ENCODE measurements around the gene RPS6KA1. TPM values are rescaled to one million over a fixed set of nuclear protein-coding genes. Genes with fewer than 3 reads are reported as not detected.

The RPS6KA1 gene
- total and polyA plus RNA-seq, 2 of the 13 experiments (the other 11 are each of a cell fraction or from before 2014, with no cell fraction given), result 19.6 to 24.2 TPM

DNA sequence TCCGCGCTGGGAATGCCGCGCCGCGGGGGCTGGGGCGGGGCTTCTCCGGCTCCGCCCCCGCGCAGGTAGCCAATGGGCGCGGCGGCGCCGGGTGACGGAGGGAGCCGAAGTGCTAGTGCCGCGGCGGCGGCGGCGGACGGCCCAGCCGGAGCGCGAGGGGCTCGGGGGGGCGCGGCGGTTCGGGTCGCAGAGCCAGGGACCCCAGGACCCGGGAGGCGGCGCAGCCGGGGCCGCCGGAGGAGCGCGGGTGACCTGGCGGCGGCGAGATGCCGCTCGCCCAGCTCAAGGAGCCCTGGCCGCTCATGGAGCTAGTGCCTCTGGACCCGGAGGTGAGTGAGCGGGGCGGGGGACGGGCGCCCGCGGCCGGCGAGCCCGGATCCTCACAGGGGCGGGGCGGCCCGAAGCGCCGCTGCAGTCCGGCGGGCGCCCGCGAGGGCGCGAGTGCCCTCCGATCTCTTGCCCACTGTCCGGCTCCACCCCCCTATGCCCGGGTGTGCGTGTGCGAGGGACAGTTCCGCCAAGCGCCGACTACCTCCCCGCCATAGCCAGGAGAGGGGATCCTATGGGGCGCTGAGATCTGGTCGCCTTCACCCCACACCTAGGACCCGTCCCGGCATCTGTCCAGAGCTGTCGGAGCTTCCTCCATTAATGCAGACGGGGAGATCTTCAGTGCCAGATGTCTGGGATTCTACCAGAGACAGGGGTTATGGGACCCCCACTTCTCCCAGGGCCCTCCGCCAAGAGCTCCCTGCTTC, at the start of gene RPS6KA1 (continued):
- TF ChIP-seq HNF1B (CRISPR knock-in tag; IDR thresholded peaks at IDR 0.05) (0 out of 2 replicates have a peak, but pooled peaks have one; percentile 42), BORCS8-MEF2B (CRISPR knock-in tag; IDR thresholded peaks at IDR 0.05) (no peak), ZNF704 (CRISPR knock-in tag; IDR thresholded peaks at IDR 0.05; ENCODE audit: borderline replicate concordance) (no peak), GABPB1 (CRISPR knock-in tag; IDR thresholded peaks at IDR 0.05) (peak; percentile 8; the same call in 1 of the 2 replicates), ZNF777 (CRISPR knock-in tag; IDR thresholded peaks at IDR 0.05) (peak; percentile 77), ZBTB33 (CRISPR knock-in tag; IDR thresholded peaks at IDR 0.05) (no peak), TEAD2 (CRISPR knock-in tag; IDR thresholded peaks at IDR 0.05) (no peak), SMARCE1 (IDR thresholded peaks at IDR 0.05; ENCODE audit: borderline replicate concordance) (no peak), SETDB1 (CRISPR knock-in tag; IDR thresholded peaks at IDR 0.05; ENCODE audit: borderline replicate concordance) (no peak), UBTF (CRISPR knock-in tag; IDR thresholded peaks at IDR 0.05) (no peak), CBX1 (IDR thresholded peaks at IDR 0.05; ENCODE audit: low read depth) (no peak), NFKB2 (CRISPR knock-in tag; IDR thresholded peaks at IDR 0.05; ENCODE audit: borderline replicate concordance) (0 out of 2 replicates have a peak, but pooled peaks have one; percentile 21)
- TF ChIP-seq, protein P1, sequence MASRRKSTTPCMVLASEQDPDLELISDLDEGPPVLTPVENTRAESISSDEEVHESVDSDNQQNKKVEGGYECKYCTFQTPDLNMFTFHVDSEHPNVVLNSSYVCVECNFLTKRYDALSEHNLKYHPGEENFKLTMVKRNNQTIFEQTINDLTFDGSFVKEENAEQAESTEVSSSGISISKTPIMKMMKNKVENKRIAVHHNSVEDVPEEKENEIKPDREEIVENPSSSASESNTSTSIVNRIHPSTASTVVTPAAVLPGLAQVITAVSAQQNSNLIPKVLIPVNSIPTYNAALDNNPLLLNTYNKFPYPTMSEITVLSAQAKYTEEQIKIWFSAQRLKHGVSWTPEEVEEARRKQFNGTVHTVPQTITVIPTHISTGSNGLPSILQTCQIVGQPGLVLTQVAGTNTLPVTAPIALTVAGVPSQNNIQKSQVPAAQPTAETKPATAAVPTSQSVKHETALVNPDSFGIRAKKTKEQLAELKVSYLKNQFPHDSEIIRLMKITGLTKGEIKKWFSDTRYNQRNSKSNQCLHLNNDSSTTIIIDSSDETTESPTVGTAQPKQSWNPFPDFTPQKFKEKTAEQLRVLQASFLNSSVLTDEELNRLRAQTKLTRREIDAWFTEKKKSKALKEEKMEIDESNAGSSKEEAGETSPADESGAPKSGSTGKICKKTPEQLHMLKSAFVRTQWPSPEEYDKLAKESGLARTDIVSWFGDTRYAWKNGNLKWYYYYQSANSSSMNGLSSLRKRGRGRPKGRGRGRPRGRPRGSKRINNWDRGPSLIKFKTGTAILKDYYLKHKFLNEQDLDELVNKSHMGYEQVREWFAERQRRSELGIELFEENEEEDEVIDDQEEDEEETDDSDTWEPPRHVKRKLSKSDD (CRISPR knock-in tag; IDR thresholded peaks at IDR 0.05; ENCODE audit: low read depth), result no peak
- TF ChIP-seq, protein P2, sequence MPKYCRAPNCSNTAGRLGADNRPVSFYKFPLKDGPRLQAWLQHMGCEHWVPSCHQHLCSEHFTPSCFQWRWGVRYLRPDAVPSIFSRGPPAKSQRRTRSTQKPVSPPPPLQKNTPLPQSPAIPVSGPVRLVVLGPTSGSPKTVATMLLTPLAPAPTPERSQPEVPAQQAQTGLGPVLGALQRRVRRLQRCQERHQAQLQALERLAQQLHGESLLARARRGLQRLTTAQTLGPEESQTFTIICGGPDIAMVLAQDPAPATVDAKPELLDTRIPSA (CRISPR knock-in tag; IDR thresholded peaks at IDR 0.05; ENCODE audit: borderline replicate concordance), result no peak
